ENCODE measurements around the gene NCAM2.
A peak's percentile ranks its signal among the peaks of the same experiment; 100 is the strongest.

NCAM2 gene

DNA sequence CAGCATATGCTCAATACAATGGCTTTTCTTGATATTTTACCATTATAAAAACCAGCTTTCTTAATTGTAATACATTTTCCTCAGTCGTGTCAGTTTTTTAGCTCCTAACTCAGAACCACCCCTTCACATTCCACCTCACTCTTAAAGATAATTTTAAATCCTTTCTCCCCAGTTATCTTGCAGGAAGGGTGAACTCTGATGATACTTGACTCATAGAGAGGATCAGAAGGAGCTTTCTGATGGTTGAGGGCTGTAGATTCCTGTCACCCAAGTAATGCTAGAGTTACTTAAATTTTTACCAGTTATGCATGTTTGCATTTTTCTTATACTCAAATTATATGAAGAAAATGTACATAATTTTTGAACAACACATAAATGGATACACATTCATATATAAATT lies 233.7 kb downstream of the NCAM2 start:
- no peak for DNase-seq

DNA sequence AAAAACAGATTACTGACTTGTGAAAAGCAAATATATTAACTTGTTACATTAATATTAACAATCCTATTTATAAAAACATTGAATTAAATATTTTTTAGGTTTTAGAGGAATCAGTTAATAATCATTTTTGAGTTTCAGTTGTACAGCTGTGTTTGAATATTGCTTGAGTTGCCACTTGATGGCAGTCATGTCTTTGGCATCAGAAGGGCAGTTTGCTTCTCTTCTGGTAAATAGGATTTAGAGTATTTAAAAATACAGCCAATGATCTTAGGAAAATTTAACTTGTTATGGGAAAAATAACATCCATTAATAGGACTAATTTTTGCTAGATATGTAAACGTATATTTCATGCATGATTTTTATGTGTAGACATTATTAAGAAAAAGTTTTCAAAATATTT lies 234.1 kb downstream of the NCAM2 start:
- peak; percentile 36 for DNase-seq

DNA sequence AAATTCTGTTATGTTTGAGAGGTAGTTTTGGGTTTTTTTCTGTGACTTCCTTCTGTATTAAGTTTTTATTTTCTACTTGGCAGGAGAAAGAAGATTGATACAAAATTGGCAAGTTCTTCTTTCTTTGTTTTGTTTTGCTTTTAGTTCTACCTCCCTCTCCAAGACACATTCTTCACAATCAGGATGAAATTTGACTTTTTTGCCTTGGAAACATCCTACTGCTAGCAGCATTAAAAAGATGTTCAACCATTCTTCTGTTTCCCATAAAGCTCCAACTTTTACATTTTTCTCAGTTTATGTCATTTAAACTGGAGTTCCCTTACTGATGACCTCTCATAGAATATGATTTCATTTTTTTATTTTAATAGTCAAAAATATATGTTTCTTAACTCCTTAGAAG lies 234.8 kb downstream of the NCAM2 start:
- no peak for DNase-seq

DNA sequence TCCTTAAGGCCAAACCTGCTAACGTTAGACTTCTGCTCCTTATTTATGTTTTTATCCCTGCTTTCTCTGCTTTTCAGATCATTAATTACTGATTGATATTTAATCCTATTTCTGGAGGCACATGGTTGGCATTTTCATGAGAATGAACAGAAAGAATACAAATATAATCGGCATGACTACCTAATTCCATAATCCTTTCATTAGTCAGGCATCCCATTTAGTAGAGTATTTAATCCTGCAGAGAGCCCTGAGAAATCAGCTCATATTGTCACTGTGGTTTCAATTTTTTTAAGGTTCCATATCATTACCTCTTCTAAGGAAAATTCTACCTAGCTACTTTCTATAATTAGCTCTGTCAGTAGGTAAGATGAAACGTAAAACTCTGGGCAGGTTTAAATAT lies 238.8 kb downstream of the NCAM2 start:
- DNase-seq: no peak

DNA sequence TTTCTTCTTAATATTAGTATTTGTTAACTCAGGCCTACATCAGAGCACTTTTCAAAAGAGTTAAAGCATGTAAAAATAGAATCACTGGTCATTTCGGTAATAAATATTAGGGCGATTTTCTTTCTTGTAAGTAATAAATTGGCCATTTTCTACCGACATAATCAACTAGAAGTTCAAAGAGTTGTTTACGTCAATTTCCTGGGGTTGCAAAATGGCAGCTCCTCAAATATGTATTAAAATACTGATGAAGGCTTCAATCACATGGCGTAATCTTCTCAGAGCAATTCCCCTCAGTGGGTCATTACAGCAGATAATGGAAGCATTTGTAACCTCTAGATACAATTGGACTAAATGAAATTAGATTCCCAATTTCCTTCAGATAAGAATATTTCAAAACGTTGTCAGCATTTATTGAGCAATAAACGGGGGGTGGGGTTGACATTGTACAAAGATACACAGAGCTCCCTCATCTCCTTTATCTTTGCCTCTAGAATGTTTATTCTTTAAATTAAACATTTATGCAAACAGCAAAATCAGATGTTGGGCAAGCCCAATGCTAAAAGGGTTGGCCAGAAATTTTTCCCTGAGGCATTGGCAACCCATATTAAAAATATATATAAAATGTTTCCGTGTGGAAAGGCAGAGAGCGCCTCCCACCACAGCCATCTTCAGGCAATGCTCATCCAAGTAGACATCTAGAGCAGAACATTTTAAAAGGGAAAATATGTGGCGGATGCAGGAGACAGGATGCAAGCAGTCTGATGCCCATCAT lies 240.6 kb downstream of the NCAM2 start:
- DNase-seq: no peak

DNA sequence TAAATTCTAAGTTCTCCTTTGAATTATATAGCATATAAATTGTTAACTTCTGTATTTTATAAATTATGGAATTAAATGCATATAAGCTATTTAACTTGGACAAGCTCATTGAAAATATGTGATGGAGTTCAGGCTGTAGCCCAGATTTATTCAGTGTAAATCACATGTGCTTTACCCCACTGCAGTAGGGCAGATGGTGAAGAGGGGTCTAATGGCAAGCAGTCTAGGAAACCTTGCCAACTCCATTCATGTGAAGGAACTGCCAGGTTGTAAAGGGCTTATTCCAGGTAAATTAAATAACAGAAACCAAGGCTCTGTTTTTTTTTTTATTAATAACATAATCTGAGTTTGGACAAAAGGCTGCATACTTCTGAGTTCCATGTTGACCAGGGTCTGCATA lies 243.2 kb downstream of the NCAM2 start:
- DNase-seq: no peak

DNA sequence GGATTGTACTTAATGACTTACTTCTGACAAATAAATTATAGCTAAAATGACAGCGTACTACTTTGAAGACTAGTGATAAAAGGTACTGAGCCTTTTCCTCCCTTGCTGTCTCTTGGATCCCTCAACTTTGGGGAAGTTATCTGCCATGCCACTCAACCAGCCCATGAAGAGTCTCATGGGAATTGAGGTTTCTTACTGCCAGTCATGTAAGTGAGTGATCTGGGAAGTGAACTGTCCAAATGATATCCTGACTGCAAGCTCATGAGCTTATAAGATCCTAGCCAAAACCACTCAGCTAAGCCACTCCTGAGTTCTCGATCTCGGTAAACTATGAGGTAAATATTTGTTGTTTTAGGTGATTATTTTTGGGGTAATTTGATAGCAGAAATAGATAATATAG lies 247.8 kb downstream of the NCAM2 start:
- no peak for DNase-seq

DNA sequence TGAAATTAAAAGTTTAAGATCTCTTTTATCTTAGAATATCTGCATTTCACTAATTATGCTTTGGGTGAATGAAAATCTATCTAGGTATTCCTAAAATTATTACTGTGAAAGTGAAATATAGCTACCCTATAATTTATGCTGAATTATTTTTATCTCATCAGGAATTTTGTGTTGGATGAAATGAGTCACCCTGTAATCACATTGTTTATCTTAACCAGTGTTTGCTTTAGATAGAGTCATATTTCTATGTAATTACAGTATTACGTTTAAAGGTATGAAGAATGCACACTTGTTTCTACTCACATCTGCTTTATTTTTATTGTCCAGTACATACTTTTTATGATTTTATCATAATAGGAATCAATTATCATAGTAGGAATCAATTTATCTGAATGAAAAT lies 249.2 kb downstream of the NCAM2 start:
- DNase-seq: peak; percentile 11

DNA sequence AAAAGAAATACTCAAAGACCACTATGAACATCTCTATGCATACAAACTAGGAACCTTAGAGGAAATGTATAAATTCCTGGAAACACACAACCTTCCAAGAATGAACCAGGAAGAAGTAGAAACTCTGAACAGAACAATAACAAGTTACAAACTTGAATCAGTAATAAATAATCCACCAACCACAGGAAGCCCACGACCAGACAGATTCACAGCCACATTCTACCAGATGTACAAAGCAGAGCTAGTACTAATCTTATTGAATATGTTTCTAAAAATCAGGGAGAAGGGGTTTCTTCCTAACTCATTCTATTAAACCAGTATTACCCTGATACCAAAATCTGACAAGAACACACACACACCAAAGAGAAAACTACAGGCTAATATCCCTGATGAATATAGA lies 263.8 kb downstream of the NCAM2 start:
- DNase-seq: no peak

DNA sequence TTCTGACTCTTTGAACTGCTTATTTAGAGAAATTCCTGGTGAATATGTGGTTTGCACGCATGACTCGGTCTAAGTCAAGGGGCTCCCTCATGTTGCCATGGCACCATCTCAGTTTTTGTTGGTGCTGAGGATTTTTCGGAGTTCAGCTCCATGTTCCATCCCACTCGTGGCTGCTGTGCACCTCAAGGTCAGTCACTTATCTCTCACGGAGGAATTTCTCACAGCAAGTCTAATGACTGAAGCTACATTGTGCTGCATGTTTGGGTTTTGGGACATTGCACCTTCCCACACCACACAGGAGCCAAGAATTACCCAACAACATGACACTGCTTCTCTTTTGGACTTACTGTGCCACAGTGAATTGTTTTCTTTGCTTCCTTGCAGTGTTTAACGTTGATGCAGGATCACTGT lies 269.9 kb downstream of the NCAM2 start:
- DNase-seq: no peak

DNA sequence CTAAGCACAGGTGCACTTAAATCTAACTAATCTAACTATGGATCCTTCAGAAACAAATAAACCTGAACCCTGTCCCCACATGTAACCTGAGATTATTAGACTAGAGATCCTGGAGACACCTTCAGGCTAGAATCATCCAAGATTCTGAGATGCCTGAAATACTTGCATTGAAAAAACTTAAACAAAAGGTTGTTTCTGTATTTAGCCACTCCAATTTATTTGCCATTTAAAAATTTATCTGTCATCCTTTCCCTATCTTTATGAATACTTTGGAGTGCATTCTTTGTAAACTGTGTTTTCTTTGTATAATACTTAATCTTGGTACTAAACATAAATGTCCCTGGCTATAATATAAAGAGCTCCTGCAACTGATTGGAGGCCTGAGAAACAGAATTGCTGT lies 270.7 kb downstream of the NCAM2 start:
- DNase-seq: no peak

DNA sequence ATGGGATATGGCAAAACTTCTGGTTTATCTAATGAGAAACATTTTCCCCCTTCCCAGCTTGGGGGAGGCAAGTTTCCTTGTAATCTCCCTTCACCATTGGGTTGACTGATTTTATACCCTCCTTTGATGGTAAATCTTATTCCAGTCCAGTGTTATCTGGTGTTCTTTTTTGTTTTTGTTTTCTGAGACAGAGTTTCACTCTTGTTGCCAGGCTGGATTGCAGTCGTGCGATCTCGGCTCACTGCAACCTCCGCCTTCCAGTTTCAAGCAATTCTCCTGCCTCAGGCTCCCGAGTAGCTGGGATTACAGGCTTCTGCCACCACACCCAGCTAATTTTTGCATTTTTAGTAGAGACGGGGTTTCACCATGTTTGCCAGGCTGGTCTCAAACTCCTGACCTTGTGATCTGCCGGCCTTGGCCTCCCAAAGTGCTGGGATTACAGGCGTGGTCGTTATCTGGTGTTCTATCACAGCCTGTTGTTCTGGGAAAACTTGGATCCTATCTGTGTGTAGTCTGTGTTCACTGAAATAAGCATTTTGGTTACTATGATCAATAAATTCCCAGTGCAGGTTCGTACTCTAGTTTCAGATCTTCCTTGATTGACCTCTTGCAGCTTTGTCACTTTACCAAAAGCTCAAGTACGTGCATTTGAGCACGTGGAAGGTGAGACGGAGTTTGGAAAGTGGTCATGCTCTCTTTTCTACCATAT lies 281.1 kb downstream of the NCAM2 start:
- DNase-seq: no peak

DNA sequence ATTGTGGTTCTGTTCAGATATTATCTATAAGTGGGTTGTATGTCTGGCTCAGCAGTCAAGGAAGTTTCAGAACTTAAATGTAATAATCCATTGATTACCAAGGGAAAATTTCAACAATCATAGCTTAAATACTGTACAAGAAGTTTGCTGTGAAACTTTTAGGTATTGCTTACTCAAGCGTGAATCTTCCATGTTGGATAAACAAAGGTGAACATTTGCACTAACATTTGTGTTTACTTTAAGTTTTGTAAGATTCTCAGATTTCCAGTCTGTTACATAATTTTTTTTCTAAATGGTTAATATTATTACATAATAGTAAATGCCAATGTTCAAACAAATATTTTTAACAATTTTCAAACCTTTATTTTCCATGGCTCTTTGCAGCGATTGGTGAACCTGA lies 285.6 kb downstream of the NCAM2 start:
- DNase-seq: no peak

DNA sequence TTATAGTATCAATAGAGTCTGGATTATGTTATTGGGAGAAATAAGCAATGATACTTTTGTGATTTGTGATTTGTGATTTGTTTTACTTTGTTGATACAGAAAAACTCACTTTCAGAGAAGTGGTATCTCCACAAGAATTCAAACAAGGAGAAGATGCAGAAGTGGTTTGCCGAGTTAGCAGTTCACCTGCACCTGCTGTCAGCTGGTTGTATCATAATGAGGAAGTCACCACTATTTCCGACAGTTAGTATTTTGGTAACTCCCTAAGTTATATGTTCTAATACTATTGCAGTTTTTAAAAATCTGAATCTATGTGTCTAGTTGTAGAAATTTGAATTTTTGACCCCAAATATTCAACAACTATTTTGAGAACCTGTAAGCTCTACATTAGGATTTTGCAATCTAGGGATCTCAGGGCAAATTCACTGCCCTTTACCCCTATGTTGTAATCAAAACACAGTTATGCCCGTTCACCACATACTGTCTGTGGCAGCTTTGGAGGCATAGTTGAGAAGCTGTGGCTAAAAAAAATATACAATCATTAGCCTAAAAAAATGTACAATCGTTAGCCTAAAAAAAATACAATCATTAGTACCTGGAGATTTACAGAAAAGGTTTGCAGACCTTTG lies 288.1 kb downstream of the NCAM2 start:
- DNase-seq: no peak

DNA sequence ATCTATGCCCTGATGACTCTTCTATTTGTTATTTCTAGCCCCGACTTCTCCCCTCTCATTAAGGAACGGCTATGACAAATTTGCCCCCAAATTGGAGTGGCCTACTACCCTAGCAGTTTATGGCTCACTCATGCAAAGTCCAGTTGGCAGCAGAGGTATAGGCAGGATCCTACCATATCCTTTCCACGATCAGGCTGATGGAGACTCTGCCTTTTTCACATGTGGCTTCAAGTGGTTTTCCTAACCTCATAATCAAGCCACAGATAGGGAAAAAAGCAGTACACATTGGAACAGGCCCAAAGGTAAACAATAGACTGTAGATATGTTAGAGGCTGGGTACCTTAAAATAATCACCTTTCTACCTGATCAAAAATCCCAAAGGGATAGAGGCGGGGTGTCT lies 292.5 kb downstream of the NCAM2 start:
- DNase-seq: no peak

DNA sequence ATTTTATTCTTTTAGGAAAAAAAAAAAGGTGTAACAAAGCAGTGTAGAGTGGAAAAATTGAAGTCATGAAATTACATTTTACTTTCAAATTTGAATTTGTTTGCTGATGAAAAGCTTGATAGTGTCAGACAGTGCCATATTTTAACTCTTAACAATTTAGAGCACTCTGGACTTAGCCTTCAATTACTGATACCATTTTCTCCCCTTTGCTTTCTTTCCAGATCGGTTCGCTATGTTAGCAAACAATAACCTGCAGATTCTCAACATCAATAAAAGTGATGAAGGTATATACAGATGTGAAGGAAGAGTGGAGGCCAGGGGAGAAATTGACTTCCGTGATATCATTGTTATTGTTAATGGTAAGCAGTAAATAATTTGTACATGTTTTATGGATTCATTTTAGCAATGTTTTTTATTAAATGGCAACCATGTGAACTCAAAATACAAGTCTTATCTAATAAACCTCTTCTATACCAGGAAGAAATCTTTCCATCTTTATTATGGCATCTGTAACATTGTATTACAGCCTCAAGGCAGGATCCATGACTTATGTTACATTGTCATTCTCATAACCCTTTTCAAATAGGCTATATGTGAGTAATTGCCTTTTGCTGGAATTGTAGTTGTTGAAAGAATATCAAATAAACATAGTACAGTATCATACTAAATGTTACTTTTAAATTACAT lies 293.8 kb downstream of the NCAM2 start:
- DNase-seq: no peak

DNA sequence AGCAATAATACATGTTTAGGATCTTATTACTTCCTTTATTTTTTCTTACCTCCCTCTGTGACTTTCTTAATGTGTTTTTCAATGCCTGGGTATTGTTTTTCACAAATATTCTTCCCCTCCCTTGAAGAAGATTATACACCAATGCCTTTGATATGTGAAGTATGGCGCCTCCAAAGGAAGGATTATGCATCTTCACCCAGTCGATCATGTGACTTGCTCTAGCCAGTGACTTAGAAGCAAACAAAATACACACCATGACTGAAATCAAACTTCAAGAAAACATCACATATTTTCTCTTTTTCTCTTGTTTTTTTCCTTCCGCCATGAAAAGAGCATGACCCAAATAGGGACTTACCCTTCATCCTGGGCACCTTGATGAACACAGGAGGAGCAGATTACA lies 297.1 kb downstream of the NCAM2 start:
- DNase-seq: no peak

DNA sequence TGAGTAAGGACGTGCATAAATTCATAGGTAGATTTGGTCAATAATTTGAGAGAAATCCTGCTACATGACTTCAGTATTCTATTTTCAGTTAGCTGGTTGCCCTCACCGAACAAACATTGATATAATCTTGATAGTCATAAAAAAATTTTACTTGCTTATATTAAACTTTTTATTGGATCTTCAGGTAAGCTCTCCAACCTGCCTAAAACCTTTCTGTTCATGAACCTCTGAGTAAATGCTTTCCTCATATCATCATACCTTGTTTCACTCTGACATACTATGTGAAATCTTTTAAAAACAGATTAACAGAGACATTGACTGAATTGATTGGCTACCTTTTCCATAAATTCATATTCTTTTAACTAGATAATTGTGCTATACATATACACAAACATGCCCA lies 299.0 kb downstream of the NCAM2 start:
- no peak for DNase-seq

DNA sequence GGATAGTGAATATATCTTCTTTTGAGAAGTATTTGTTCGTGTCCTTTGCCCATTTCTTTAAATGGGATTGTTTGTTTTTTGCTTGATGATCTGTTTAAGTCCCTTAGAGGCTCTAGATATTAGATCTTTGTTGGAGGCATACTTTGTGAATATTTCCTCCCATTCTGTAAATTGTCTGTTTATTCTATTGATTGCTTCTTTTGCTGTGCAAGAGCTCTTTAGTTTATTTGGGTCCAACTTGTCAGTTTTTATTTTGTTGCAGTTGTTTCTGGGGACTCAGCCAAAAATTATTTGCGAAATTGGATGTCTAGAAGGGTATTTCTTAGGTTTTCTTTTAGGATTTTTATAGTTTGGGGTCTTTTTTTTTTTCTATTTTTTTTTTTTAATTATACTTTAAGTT lies 302.8 kb downstream of the NCAM2 start:
- no peak for DNase-seq

DNA sequence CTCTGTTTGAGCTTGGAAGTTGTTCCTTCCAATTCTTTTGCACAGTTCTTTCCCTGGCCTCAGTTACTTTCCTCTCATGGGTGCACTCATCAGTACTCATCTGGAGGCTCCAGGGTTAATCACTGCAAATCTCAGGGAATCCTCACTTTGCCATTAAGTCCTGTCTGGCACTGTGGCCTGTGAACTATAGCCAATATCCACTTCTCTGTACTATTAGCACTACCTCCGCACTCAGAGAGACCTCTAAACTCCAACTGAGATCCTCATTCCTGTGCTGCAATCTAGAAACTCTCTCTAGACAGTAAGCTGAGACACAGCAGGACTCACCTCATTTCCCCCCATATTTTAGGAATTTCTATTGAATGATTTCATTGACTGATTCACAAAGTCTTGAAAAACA lies 311.3 kb downstream of the NCAM2 start:
- DNase-seq: no peak

DNA sequence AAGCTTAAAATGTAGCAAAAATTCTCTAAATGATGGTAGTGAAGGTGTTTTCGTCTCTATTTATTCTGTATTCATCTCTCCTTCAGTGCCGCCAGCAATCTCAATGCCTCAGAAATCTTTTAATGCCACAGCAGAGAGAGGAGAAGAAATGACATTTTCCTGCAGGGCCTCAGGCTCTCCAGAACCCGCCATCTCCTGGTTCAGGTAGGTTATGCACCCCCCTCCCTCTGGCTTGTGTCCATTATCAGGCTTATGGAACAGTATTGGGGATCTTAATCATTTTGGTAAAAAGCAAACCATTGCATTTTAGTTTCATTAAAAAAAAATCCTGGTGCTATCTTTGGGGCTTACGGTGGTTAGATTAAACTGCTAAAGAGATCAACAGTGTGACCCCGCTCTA lies 326.1 kb downstream of the NCAM2 start:
- DNase-seq: no peak

DNA sequence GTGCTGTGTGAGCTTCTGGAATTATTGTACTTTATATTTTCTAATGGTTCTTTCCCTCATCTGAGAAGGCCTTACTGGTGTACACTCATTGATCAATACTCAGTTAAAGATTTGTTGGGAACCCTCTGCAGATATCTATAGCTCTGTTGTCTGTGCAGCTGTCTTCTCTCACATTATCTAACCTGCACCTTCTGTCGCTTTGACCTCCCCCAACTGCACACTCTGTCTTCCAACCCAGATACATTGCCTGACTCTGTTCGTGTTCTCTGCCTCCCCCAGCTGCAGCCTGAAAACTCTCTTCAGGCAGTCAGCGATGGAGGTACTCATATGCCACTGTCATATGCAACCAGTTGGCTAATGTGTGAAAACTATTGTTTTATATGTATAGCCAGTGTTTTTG lies 334.3 kb downstream of the NCAM2 start:
- DNase-seq: no peak

DNA sequence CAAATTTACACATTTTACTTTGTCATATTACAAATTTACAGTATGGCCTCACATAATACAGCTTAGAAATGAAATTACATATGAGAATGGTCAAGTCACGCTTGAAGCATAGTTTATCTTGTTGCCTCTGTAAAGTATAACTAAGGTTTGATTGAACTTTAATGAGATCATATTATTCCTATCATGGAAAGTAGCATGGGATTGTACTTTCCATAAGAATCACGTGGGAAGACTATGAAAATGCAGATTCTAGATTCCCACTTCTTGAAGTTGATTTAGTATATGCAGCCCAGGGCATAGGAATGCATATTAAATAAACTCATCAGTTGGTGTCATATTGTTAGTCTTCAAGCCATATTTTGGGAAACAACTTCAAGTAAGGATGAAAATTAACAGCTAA lies 342.8 kb downstream of the NCAM2 start:
- no peak for DNase-seq

DNA sequence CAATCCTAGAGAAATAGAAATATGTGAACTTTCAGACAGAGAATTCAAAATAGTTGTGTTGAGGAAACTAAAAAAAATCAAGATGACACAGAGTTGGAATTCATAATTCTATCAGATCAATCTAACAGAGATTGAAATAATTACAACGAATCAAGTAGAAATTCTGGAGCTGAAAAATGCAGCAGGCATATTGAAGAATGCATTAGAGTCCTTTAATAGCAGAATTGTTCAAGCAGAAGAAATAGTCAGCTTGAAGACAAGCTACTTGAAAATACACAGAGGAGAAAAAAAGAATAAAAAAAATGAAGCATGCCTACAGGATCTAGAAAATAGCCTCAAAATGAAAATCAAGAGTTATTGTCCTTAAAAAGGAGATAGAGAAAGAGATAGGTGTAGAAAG lies 347.1 kb downstream of the NCAM2 start:
- DNase-seq: no peak
